NK-92 (cell line): Measurements from ENCODE around the gene EGR1.
"Not testable (repeated sequence)": the region's sequence is repeated elsewhere in the genome, so short reads cannot be mapped to it uniquely, and the experiment has no call there.

Source experiments
- DNase-seq: peaks from one replicate; lab custom pipeline; 2025; ENCODE audit not compliant: unreplicated experiment; lab: John Stamatoyannopoulos, UW

EGR1 gene

DNA sequence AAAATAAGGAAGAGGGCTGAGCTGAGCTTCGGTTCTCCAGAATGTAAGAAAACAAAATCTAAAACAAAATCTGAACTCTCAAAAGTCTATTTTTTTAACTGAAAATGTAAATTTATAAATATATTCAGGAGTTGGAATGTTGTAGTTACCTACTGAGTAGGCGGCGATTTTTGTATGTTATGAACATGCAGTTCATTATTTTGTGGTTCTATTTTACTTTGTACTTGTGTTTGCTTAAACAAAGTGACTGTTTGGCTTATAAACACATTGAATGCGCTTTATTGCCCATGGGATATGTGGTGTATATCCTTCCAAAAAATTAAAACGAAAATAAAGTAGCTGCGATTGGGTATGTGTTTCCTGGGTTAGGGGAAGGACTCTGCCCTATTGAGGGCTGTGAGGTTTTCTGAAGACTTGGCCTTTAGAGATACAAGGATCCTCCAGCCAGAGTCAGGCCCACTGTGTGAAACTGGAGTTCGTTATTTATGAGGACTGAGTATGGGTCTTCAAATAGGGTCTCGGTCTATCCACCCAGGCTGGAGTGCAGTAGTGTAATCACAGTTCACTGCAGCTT is 3.8 kb downstream of the EGR1 start:
- DNase-seq = no peak

DNA sequence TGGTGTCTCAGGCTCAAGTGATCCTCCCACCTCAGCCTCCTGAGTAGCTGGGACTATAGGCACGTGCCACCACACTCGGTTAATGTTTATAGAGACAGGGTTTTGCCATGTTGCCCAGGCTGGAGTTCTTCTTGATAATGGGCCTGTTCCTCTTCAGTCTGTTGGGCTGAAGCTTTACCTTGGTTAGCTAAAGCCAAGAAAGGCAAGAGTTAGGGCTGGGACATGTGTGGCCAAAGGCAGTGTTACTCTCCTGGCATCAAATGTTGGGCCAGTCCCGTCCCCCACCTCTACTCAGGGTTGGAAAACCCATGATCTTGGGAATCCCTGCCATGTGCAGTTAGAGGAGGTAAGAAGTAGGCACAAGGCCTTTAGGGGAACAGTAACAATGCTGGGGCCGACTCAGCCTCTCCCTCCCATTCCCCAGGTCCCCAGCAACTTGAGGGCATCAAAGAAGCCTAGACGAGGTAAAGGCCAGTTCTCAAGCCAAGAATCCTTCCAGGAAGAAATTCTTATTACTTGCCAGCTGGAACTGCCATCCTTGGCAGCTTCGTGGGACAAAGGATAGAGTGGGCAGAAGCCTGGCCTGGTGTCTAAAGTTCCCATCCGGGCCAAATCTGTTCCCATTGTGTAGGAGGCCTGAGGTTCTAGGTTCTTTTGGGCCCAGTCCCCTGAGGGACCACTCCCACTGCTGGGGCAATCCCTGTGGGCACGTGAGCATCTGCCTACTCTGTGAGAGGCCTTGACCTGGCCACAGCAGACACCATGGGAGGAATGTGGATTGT is 4.5 kb downstream of the EGR1 start:
- no peak for DNase-seq

DNA sequence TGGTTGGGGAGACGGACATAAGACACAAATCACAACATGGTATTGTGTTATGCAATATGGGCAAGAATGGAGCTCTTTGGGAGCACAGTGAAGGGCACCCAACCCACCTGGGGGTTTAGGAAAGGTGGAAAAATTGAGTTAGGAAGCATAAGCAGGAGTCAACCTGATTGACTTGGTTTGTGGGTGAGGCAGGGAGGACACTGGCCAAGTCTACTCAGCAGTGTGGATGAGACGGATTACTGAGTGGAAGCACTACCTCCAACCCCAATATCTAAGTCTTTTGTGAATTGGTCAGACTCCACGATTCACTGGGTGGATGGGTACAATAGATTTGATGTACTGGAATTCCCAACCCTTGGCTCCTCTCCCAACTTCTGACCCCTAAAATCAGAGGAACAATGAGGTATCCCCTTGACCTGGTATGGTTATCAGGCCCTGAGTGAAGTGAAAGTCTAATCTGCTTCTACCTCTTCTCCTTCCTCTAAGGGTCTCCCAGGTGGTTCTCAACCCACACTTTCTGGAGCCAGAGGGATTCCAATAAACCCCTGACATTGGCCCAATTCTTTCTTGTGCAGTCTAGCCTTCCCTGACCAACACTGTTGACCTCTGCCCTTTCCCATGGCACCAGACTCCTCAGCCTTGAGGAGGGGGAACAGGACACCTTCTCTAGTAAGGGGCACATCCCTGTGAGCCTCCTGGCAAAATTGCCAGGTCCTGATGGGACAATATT is 5.2 kb downstream of the EGR1 start:
- DNase-seq = no peak

DNA sequence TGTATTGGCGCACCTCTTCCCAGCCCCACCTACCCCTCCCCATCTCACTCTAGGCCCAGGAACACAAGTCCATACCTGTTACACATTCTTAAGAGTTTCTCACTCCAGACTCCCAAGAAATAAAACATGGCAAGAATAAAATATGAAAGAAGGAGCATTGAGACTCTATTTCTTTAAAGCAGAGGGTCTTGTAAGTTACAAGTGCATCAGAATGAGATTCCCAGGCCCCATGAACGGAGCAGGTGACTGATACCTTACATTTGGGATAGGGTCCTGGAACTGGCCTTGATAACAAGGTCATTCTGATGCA is 5.7 kb downstream of the EGR1 start:
- no peak for DNase-seq

DNA sequence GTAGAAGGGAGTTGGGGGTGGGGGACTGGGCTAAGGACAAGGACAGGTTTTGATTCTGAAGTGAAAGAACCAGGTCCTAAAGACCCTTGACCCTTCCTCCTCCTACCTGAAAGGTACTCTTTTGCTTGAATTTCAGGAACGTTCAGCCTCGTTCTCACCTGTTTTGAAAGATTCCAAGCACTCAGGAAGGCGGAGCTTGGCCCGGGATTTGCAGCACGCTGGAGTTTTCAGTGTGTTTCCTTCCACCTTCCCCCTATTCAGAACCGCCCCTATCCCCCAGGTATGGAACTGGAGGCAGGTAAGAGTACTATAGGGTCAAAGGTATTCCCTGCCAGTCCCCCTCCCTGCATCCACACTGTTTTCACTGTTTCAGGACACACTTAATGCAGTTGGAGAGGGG is 7.1 kb downstream of the EGR1 start:
- DNase-seq = no peak

DNA sequence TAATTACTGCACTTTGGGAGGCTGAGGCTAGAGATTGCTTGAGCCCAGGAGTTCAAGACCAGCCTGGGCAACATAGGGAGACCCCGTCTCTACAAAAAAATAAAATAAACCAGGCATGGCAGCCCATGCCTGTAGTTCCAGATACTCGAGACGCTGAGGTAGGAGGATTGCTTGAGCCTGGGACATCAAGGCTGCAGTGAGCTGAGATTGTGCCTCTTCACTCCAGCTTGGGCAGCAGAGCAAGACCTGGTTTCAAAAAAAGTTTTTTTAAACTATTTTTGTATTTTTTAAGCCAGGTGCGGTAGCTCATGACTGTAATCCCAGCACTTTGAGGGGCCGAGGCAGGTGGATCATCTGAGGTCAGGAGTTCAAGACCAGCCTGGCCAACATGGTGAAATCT is 7.9 kb downstream of the EGR1 start:
- not testable (repeated sequence) for DNase-seq

DNA sequence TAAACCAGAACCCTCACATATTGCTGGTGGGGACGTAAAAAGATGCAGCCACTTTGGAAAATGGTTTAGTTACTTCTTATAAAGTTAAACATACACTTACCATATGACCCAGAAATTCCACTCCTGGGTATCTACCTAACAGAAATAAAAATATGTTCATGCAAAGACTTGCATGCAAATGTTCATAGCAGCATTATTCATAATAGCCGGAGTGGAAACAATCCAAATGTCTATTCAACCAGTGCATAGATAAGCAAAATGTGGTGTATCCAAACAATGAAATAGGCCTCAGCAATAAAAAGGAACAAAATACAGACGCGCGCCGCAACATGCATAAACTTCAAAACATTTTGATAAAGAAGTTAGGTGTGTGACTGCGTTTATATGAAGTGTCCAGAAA is 11.6 kb downstream of the EGR1 start:
- no peak for DNase-seq

DNA sequence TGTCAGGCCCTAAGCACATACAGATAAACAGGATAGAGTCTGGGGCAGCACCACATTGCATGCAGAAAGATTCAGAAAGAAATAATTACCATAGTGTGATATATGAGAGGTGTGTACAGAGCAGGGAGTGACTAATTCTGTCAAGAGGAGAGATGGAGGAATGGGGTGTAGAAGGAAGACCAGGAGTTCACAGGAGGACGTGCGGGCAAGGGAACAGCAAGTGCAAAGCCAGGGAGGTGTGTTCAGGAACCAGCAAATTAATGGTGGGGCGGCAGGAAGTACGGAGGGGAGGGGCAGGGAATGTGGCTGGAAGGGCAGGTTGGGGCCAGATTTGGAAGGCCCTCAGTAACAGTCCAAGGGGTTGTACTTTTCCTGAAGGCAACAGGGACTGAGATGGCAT is 17.4 kb downstream of the EGR1 start:
- DNase-seq = no peak

DNA sequence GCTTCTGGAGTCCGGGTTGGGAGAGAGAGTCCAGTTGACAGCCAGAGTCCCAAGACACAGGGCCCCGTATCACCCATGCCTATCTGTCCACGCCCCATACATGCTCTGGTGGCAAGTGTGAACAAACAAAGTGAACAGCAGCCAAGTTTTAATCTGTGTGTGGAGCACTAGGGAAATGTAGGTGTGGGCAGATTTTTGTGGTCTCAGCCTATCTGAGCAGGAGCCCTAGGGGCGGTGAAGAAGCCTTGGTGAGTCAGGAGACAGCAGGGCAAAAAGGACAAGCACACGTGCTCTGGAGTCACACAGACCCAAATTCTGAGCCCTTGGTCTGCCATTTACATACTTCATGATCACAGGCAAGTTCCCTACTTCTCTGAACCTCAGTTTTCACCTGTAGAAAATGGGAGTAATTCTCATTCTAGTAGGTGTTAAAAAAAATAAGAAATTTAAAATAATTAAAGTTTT is 23.2 kb downstream of the EGR1 start:
- DNase-seq = no peak

DNA sequence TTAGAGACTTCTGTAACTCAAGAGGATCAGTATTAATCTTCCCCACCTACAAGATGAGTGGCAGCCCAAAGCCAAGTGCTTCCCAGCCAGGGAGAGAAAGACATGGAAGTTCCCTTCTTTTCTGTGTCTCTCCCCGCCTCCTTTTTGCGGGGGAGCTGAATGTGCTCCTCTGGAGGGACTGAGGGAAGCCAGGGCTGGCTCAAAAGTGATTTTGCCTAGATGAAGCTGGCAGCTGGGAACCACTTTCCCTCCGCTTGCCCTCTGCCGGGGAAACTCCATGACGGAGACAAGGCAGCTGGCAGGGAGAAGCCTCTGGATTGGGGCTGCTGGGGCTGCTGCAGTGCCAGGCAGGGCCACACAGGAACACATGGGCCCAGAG is 24.4 kb downstream of the EGR1 start:
- DNase-seq = no peak

DNA sequence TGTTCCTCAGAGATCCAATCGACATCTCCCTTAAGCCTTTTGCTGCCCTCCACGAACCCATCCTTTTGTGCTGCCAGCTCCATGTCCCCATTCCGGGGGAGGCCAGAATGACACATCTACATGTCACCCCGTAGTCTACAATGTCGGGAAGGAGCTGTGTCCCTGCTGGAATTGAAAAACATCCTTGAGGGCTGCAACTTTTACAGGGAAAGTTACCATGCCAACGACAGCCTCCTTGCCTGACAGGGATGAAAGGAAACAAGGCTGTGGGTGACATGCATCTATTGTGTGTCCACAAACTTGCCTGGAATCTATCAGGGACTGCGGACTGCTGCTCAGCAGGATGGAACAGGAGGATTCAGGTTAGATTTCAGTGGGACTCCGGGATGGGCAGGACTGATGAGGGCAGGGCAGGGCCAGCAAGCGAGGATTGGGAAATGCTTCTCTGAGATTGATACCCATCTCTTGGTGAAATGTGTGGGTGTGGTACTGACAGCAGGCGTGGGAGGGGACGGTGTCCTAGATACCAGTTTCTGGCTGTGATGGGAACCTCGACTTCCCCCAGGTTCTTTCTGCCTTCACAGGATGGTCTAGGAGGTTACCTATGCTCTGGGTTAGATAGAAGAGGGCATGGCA is 25.5 kb downstream of the EGR1 start:
- DNase-seq = no peak

DNA sequence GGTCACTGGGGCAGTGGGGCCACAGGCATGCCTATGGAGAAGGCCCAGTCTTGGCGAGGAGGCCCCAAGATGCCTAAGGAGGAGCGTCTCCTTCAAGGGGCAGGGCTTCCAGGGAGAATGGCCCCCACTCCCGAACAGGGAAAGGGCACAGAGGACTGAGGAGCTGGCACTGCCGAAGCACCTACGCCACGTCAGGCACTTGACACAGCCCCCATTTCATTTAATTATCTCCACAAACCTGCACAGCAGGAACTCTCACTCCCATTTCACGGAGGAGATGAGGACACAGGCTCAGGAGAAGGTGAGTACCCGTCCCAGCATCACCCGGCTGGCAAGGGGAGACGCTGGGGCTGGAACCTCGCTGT is 26.0 kb downstream of the EGR1 start:
- DNase-seq = no peak

DNA sequence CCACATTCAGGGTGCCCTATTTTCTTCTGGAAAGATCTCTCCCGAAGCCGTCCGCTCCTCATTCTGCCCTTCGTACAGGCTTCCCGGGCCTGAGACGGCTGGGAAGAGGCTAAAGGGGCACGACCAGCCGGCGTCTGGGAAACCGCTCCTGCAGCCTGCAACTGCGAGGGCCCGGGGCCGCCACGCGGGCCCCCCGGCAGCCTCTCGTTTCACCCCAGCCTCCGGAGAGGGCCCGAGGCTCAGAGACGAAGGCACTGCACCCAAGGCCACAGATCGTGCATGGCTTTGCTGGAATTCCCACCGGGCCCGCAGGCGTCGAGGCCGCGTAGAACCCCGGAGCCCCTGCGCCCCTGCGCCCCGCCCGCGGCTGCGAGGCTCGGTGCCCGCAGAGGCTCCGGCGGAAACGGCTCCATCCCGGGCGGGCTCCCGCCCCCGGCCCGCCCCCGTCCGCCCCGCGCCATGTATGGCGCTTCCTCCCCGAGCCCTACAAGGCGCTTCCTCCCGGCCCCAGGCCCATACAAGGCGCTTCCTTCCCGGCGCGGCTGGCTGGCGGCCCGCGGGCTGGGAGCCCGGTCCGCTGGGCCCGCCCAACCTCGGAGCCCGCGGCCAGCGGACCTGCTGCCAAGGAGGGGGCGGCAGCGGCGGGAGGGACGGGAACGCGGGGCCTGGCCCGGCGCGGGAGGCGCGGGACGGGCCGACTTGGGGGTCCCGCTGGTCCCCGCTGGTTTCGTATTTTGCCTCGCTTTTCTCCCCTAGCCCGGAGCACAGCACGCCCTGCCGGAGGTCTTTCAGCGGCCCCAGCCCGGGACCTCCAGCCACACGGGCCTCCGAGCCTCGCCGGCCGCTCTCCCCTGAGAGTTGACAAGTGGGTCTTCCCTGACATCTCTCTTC is 26.6 kb downstream of the EGR1 start:
- DNase-seq = no peak

DNA sequence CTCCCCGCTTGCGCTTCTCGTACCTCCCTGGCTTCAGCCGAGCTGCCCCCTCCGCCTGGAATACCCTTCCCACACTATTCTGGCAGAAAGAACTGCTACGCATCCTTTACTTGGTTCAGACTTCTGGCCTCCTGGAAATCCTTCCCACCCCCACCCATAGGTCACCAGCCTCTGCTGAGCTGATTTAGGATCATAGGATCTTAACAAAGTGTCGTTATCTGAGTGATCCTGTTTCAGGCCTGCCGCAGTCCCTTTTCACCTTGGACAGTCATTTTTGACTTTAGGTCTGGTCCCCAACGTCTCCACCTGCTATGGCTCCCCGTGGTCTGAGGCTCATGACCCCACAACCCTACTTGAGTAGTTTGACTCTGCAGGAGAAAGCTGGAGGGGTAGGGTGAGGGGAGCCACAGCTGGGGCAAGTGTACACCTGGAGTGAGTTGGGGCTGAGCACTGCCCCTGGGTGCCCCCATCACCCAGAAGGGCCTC is 27.3 kb downstream of the EGR1 start:
- DNase-seq = no peak

DNA sequence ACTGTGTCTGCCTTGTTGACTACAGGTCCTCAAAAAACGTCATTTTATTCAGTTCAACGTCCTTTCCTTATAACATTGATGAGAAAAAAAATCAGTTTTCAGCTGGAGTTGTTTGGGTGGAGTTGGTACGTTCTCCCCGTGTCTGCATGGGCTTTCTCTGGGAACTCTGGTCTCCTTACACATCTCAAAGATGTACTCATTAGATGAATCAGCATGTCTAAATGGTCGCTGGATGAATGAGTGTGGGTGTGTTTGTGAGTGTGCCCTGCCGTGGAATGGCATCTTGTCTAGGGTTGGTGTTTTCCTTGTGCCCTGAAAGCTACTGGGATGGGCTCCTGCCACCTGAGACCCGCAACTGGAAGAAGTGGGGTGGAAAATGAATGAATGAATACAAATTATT is 30.1 kb downstream of the EGR1 start:
- DNase-seq = no peak

DNA sequence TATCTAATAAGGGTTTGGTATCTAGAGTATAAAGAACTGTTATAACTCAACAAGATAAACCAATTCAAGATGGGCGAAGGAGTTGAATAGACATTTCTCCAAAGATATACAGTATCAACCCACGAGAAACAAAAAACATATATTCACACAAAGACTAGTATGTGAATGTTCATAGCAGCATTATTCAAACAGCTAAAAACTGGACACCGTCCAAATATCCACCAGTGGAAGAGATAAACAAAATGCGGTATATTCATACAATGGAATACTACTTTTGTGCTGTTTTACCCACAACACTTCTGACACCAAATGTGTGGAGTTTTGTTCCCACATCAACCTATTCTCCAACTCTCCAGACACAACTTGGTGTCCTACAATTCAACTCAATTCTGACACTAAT is 33.1 kb downstream of the EGR1 start:
- no peak for DNase-seq

DNA sequence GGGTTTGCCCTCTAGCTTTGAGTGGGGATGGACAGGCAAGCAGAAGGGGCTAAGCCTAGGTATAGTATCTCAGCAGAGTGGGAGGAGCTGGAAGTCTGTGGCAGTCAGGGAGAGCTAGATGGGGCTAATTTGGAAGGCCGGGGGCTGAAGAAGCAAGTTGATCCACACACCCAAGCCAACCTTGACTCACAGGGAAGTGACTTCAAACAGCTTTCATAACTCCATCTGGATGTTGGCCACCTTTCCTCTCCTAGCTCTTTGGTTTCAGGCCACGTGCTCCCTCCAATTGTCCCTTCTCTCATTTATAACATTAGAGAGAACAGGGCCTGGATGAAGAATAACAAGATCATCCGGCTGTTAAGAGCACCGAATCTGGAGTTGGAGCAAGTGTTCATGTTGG is 36.8 kb downstream of the EGR1 start:
- no peak for DNase-seq

DNA sequence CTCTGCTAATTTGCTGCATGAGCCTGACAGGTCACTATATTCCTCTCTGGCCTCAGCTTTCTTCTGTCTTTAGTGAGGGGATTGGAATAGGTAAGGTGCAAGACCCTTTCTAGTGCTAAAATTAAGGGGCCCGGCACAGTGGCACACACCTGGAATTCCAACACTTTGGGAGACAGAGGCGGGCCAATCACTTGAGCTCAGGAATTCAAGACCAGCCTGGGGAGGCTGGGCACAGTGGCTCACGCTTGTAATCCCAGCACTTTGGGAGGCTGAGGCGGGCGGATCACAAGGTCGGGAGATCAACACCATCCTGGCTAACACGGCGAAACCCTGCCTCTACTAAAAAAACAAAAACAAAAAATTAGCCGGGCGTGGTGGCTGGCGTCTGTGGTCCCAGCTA is 37.2 kb downstream of the EGR1 start:
- DNase-seq = no peak

DNA sequence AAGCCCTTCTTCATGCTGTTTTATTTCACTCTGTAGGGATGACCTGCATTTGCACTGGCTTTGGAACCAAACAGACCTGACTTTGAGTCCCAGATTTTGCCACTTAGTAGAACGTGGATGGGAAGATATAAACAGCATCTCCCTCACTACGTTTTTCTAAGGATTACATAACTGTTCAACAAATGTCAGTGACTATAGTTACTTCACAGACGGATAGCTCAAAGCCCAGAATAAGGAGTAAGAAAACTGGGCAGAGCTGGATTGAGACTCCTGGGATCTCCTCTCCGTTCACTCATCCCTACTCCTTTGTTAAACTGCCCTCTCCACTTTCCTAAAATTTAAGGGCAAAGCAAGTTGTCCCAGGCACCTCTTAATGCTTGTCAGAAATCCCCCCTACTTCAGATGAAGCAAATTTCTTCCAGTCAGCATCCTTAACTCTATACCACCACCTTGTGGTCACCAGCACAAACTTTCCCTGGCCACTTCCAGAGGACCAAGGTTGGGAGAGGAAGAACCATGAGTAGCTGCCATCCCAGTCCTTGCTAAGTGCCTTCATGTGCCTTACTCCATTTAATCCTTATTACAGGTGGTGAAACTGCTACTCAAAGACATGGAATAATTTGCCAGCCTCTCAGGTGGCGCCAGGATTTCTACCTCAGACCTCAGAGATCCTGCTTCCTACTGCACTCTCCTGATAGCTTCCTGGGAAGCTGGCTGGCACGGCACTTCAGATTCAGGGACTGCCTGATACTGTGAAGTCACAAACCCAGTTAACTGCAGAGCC is 38.4 kb downstream of the EGR1 start:
- no peak for DNase-seq

DNA sequence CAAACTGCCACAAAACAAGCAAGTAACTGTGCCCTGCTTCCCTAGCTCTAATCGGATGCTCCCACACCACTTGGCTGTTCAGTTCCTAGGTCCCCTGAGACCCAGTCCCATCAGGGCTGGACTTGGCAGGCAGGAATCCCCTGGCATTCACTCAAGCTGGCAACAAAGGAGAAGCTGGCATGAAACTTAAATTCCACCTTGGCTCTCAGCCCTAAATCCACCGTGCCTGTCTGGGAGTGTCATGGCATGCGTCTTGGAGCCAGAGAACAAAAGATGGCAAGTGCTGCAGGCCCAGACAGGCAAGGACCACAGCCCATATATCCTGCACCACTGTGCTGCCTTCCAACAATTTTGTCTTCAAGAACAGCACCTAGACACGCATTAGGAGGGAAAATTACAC is 39.5 kb downstream of the EGR1 start:
- no peak for DNase-seq
